ENCODE measurements around the gene MS4A4A.

MS4A4A gene

DNA sequence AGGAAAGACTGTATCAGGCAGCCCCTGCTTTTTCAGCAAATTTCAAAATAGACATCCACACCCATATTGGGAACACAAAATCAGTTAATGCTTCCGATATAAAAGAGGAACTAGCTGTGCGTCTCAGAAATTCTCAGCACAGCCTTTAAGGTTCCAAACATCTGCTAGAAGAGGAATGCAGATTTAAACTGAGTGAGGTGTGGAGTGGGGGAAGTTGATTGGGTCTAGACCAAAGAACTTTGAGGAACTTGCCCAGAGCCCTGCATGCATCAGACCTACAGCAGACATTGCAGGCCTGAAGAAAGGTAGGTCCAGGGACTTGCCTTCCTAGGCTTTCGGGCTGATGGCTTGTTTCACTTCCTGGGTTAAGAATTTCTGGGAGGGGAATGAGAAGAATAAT, at the start of gene MS4A4A:
Gene MS4A4A, plus strand, starts transcription at position 255 of the 400 bp plus-strand sequence. Its CDS starts 10 bp downstream, at position 265.
- no peak for DNase-seq (ENCODE audit: low spot score)
- Mint-ChIP-seq H3K9me3 (no peaks in the 10 kb centered on the region), H3K27ac (no peak within 1 kb of the TSS), H3K27me3 (ENCODE audit: low read depth) (peaks cover 2% of the 10 kb centered on the region), H3K4me1 (ENCODE audit: low read depth) (no peaks in the 10 kb centered on the region), H3K36me3 (ENCODE audit: low read depth) (no peaks in the 10 kb centered on the region), H3K4me3 (no peak within 1 kb of the TSS)

DNA sequence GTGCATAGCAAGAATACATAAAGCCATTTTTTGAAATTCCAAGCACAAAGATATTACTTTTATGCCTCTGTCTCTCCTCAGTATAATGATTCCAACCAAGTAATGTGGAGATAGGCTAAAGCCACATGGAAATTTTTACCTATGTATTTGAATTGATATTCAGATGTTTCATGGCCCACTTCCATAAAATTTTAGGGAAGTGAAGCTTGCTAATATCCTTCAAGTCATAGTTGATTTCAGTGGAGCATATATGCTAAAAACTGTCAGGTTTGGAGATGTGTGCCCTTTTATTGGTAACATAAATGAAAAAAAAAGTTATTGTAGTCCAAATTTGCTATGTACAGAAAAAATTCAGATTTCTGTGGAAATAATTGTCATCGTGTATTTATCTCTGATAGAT, 49.8 kb upstream of the MS4A4A start:
- no peaks in the 10 kb centered on the region for H3K9me3 Mint-ChIP-seq
- no peaks in the 10 kb centered on the region for H3K4me1 Mint-ChIP-seq (ENCODE audit: low read depth)
- H3K27ac Mint-ChIP-seq: no peak overlapping the region
- H3K27me3 Mint-ChIP-seq (ENCODE audit: low read depth): no peaks in the 10 kb centered on the region
- no peak for DNase-seq (ENCODE audit: low spot score)
- no peak overlapping the region for H3K4me3 Mint-ChIP-seq
- H3K36me3 Mint-ChIP-seq (ENCODE audit: low read depth): no peaks in the 10 kb centered on the region

DNA sequence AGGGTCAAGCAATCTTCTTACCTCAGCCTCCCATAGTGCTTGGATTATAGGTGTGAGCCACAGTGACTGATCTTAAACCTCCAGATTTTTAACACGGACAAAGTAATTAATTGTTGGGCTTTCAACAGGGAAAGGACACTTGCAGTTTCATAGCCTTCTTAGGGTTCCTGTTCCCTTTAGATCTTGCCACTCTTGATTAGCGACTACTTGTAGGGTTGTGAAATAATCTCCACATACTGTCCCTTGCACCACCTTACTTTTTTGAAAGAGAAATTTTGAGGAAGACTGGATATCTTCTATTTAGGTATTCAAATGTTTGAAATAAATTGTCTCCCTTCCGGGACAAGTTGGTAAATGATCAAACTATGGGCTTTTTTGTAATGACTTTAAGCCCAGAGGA, 45.1 kb upstream of the MS4A4A start:
- no peak for DNase-seq (ENCODE audit: low spot score)
- H3K4me3 Mint-ChIP-seq: no peak overlapping the region
- H3K27me3 Mint-ChIP-seq (ENCODE audit: low read depth): no peaks in the 10 kb centered on the region
- no peaks in the 10 kb centered on the region for H3K36me3 Mint-ChIP-seq (ENCODE audit: low read depth)
- H3K27ac Mint-ChIP-seq: no peak overlapping the region
- H3K9me3 Mint-ChIP-seq: no peaks in the 10 kb centered on the region
- no peaks in the 10 kb centered on the region for H3K4me1 Mint-ChIP-seq (ENCODE audit: low read depth)

DNA sequence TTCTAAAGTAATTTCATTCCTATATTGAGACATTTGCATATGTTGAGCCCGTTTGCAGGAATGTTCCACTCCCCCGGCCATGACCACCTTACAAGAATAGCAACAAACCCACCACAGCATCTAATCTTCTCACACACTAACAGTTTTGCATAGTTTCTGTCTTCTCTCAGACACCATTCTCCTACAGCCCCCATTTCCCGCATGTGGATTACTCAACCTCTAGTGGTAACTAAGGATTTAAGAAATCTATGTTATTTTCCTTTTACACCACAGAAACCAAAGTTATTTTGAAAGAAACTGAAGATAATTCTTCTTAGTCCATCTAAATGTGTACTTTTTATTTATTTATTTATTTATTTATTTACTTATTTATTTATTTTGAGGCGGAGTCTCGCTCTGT, 39.8 kb upstream of the MS4A4A start:
- Mint-ChIP-seq H3K36me3 (ENCODE audit: low read depth) (no peaks in the 10 kb centered on the region), H3K9me3 (no peaks in the 10 kb centered on the region), H3K4me3 (no peak overlapping the region), H3K27ac (no peak overlapping the region), H3K4me1 (ENCODE audit: low read depth) (no peaks in the 10 kb centered on the region), H3K27me3 (ENCODE audit: low read depth) (peaks cover 3% of the 10 kb centered on the region)
- no peak for DNase-seq (ENCODE audit: low spot score)

DNA sequence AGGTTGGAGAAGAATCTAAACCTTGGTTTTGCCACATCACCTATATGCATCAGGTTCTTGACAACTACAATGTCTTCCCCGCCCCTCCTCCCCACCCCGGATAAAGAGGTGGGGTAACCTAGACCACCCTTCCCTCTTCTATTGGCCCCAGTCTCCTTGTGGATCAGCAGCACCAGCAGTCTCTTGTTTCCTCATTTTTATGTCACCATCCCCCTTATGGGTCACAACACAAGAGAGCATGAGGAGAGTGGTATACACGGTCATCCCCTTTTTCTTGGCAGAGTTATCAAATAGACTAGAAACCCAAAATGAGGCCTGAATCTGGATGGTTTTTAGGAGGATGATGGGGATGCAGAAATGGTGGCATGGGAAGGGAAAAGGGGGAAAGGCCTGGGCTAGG, 38.7 kb upstream of the MS4A4A start:
- no peaks in the 10 kb centered on the region for H3K36me3 Mint-ChIP-seq (ENCODE audit: low read depth)
- no peaks in the 10 kb centered on the region for H3K9me3 Mint-ChIP-seq
- DNase-seq (ENCODE audit: low spot score): no peak
- H3K4me1 Mint-ChIP-seq (ENCODE audit: low read depth): no peaks in the 10 kb centered on the region
- no peak overlapping the region for H3K4me3 Mint-ChIP-seq
- H3K27me3 Mint-ChIP-seq (ENCODE audit: low read depth): peaks cover 3% of the 10 kb centered on the region
- H3K27ac Mint-ChIP-seq: no peak overlapping the region

DNA sequence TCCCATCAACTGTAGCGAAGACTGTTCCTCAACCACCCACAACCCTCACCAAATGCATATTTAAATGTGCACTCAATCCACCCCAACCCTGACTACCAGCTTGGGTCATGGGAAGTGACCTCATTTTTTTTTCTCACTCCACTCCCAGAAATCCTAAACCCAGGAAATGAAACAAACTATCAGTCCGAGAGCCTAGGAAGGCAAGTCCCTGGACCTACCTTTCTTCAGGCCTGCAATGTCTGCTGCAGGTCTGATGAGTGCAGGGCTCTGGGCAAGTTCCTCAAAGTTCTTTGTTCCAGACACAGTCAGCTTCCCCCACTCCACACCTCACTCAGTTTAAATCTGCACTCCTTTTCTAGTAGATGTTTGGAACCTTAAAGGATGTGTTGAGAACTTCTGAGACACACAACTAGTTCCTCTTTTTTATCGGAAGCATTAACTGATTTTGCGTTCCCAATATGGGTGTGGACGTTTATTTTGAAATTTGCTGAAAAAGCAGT, 37.7 kb upstream of the MS4A4A start, which contains the start of gene MS4A4E:
Gene MS4A4E, minus strand, starts transcription at position 398 of the 500 bp plus-strand sequence. CDS start 13,082 bp downstream, outside the sequence.
- H3K27me3 Mint-ChIP-seq (ENCODE audit: low read depth): peaks cover 5% of the 10 kb centered on the region
- no peaks in the 10 kb centered on the region for H3K9me3 Mint-ChIP-seq
- H3K27ac Mint-ChIP-seq: no peak within 1 kb of the TSS
- H3K4me3 Mint-ChIP-seq: no peak within 1 kb of the TSS
- DNase-seq (ENCODE audit: low spot score): no peak
- H3K4me1 Mint-ChIP-seq (ENCODE audit: low read depth): no peaks in the 10 kb centered on the region
- no peaks in the 10 kb centered on the region for H3K36me3 Mint-ChIP-seq (ENCODE audit: low read depth)

DNA sequence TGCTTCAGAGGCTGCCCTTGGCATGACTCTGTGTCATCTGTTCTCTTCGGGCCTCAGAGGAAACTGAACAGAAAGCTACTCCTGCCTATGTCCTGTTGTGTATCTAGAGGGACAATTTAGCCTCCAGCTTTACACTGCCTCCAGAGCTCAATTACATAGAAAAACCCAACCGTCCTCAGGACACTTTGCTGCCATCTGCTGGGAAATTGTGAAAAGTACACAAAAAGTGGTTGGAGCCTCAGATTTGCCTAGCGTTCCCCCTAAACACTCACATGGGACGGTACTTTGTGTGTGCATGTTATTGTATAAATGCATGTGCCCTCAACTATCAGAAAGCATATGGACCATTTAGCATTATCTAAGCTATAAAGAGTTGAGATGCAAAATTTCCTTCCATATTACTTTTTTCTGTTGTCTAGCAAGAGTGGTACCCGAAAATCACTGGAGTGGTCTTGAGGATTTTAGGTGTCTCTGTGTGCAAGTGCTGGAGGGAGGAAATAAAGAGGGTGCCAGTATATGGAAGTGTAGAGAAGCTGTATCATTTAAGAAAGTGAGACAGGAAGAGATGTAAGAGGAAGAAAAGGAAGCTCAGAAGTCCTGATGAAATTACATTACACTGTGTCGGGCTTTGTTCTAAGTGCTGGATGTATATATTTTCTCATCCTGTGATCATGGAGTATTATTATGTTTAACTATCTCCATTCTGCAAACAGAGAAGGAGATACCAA, 28.8 kb upstream of the MS4A4A start:
- Mint-ChIP-seq H3K9me3 (peaks cover 6% of the 10 kb centered on the region), H3K36me3 (ENCODE audit: low read depth) (no peaks in the 10 kb centered on the region), H3K27ac (no peak overlapping the region), H3K27me3 (ENCODE audit: low read depth) (peaks cover 6% of the 10 kb centered on the region), H3K4me3 (no peak overlapping the region), H3K4me1 (ENCODE audit: low read depth) (no peaks in the 10 kb centered on the region)
- no peak for DNase-seq (ENCODE audit: low spot score)

DNA sequence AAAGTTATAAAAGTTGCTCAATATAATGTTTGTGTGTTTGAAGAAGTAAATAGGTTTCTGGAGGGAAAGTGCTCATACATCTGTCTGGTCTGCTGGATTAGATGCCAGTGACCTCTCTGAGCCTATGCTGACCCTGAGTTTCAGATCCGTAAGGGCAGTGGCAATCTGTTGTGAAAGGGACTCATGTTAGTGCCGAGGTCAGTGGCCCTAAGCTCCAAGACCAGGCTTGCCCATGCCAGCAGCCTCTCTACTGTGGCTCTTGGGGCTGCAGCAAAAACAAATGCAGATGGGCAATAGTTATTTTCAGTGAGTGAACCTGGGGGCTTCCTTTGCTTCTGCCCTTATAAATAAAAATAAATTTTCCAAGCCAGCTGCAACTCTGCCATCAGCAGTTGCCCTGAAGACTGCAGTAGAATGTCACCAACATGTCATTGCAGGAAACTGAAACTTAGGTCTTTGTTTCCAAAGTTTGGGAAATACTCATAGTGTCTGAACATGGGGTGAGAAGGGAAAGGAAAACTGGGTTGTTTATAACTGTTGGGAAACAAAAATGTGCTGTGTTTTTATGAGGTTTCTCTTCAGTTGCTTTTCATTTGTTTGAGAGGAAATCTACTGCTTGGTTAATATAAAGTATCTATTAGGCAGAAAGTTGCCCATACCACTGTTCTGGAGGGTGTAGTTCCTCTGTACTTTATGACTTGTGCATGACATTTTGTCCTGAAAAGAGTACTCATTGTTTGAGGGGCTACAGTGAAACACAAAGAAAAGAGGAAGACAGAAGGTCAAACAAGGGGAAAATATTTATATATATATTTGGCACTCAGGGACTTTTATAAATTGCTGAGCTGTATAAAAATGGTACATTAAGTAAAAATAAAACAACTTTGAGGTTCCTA, 28.0 kb upstream of the MS4A4A start:
- DNase-seq (ENCODE audit: low spot score): no peak
- Mint-ChIP-seq H3K27ac (no peak overlapping the region), H3K4me1 (ENCODE audit: low read depth) (no peaks in the 10 kb centered on the region), H3K27me3 (ENCODE audit: low read depth) (peaks cover 3% of the 10 kb centered on the region), H3K9me3 (peaks cover 6% of the 10 kb centered on the region), H3K4me3 (no peak overlapping the region), H3K36me3 (ENCODE audit: low read depth) (no peaks in the 10 kb centered on the region)

DNA sequence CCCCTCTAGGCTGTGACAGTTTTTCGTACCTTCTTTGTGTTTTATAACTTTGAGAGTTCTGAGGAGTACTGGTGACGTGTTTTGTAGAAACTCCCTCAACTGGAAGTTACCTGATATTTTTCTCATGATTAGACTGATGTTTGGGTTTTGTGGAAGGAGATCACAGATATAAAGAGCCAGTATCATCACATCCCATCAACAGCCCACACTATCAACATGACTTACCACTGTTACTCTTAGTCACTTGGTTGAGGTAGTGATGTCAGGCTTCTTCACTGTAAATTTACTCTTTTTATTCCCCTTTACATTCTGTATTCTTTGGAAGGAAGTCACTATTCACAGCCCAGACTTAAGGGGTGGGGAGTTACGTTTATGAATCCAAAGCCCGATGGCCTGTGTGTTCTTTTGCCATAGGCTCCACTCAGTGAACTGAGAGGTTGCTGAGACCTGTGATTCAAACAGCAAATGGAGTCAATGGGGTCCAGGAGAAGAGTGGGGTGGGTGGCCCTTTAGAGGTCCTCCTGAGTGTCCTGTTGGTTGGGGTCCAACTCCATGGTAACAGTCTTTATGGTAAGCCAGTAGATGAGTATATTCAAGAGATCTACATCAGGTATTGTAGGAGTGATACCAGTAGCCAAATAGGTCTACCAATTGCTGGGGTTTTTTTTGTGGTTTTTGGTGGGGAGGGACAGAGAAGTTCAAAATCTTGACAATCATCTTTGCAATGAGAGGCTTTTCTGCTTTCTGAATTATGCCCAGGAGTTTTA, 22.3 kb upstream of the MS4A4A start:
- Mint-ChIP-seq H3K9me3 (peaks cover 6% of the 10 kb centered on the region), H3K4me1 (ENCODE audit: low read depth) (no peaks in the 10 kb centered on the region), H3K27ac (no peak overlapping the region), H3K4me3 (no peak overlapping the region), H3K27me3 (ENCODE audit: low read depth) (peaks cover 4% of the 10 kb centered on the region), H3K36me3 (ENCODE audit: low read depth) (no peaks in the 10 kb centered on the region)
- DNase-seq (ENCODE audit: low spot score): no peak

DNA sequence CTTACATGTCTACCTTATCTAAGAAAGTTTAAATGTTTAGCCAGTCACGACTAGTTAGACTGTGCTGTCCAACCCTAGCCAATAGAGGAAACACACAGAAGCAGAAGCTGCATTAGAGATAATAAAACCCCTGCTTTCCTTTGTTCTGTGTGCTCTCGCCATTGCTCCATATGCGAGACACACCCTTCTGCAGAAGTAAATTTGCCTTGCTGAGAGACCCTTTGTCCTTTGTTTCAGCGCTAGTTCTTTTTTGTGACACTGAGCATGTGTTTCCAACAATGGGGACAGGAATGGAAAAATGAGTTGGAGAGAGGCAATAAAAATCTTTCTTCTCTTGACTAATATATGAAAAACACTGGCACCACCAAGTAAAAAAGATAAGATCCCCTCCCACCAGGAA, 19.5 kb upstream of the MS4A4A start:
- DNase-seq (ENCODE audit: low spot score): no peak
- H3K9me3 Mint-ChIP-seq: no peaks in the 10 kb centered on the region
- H3K36me3 Mint-ChIP-seq (ENCODE audit: low read depth): no peaks in the 10 kb centered on the region
- H3K4me3 Mint-ChIP-seq: no peak overlapping the region
- H3K4me1 Mint-ChIP-seq (ENCODE audit: low read depth): no peaks in the 10 kb centered on the region
- no peak overlapping the region for H3K27ac Mint-ChIP-seq
- H3K27me3 Mint-ChIP-seq (ENCODE audit: low read depth): peaks cover 4% of the 10 kb centered on the region

DNA sequence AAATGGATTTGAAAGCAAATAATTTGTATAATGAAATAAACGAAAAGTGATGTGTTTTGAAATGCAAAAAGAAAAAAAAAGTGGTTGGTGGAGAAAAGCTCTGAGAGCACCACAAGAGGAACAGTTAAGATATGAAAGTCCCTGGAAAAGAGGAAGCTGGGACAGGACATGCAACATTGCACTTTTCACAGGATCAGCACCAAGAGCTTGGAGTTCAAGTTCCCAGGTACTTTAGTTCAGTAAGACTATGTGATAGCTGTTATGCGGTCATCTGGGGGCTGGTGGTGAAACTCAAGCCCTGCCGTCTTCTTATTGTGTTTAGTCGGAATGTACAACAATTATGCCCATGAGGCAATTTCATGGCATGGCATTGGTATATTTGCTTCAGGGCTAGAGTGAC, 17.1 kb upstream of the MS4A4A start:
- no peaks in the 10 kb centered on the region for H3K9me3 Mint-ChIP-seq
- no peaks in the 10 kb centered on the region for H3K4me1 Mint-ChIP-seq (ENCODE audit: low read depth)
- H3K27ac Mint-ChIP-seq: no peak overlapping the region
- peaks cover 4% of the 10 kb centered on the region for H3K27me3 Mint-ChIP-seq (ENCODE audit: low read depth)
- H3K4me3 Mint-ChIP-seq: no peak overlapping the region
- DNase-seq (ENCODE audit: low spot score): no peak
- no peaks in the 10 kb centered on the region for H3K36me3 Mint-ChIP-seq (ENCODE audit: low read depth)

DNA sequence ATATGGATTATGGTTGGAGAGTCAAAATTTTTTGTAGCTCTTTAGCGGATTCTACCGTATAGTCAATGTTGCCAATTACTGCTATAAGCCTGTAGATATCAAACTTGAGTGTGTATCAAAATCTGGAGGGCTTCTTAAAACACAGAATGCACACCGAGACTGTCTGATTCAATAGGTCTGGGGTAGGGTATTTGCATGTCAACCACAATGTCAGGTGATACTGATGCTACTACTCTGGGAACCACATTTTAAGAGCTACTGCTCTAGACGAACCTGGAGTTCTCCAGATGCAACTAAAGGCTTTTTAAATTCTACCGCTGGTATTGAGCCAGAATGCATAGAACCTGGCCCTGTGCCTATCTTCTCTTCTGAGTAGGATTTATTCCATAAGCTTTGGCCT, 15.8 kb upstream of the MS4A4A start:
- Mint-ChIP-seq H3K9me3 (no peaks in the 10 kb centered on the region), H3K4me3 (no peak overlapping the region), H3K27ac (no peak overlapping the region), H3K36me3 (ENCODE audit: low read depth) (no peaks in the 10 kb centered on the region), H3K27me3 (ENCODE audit: low read depth) (peaks cover 4% of the 10 kb centered on the region), H3K4me1 (ENCODE audit: low read depth) (no peaks in the 10 kb centered on the region)
- DNase-seq (ENCODE audit: low spot score): no peak

DNA sequence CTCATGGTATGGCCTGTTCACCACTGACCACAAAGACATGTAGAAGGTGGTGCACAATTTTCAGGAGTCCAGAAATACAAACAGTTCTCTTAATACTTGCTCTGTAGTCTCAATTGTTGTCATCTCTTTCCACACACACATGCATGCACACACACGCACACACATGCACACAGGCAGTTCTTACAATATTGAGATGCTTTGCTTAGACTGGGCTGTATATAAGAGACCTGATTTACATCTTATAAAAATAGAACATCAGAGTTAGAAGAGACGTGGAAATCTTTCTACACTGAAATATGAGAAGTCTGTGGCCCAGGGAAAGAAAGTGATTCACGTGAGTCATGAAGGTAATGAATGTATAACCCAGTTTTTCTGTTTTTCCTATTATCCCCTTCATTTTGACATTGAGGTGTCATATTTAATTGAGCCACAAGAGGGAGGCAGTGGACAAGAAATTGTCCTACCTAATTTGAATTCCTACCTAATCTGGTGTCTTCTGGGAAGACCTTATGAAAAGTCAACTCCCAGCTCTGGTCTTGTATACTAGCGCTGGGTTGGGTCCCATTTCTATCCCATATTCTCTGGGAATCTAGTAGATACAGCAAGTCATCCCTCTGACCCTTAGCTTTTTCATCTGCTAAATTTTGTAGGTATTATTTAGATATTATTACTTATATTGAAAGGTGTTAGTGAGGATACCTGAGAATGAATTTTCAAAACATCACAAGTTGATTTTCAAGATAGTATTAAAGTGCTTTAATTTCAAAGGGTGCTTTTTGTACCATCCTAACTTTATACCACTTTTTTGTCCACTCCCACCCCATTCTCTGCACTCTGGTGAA, 14.9 kb upstream of the MS4A4A start:
- Mint-ChIP-seq H3K9me3 (no peaks in the 10 kb centered on the region), H3K27ac (no peak overlapping the region), H3K4me3 (no peak overlapping the region), H3K36me3 (ENCODE audit: low read depth) (no peaks in the 10 kb centered on the region), H3K4me1 (ENCODE audit: low read depth) (no peaks in the 10 kb centered on the region), H3K27me3 (ENCODE audit: low read depth) (peaks cover 4% of the 10 kb centered on the region)
- no peak for DNase-seq (ENCODE audit: low spot score)

Data from T-helper 2 cell treated with Interferon-gamma antibody and Interleukin-4, amounts not matched to agents 5 μg/mL and 100 μg/mL, for 36 hours (primary cell).